OCI-LY1 (cell line): ENCODE measurements around the gene KLHL29.

Source experiments
- H2AFZ ChIP-seq: fragments of 200-600 bp; sonication (generic), shearing (Covaris generic); 2 replicates; pipeline ENCODE4 v1.6.0; 2014; ENCODE audit warnings: antibody characterized with exemption, mild to moderate bottlenecking, low read length
- H3F3A ChIP-seq: fragments of 200-600 bp; sonication (generic), shearing (Covaris generic); 2 replicates; pipeline ENCODE4 v1.6.0; 2014; ENCODE audit warnings: mild to moderate bottlenecking, antibody characterized with exemption, low read length, moderate library complexity; ENCODE audit not compliant: insufficient read depth
- H3K27ac ChIP-seq: fragments of 200-600 bp; sonication (generic); 2 replicates; pipeline ENCODE4 v1.5.1; 2014; ENCODE audit warnings: low read length, mixed run types, mild to moderate bottlenecking, low read depth; ENCODE audit not compliant: poor library complexity, severe bottlenecking
- H3K27me3 ChIP-seq: fragments of 200-600 bp; sonication (generic); 2 replicates; pipeline ENCODE4 v1.6.0; 2014; ENCODE audit warnings: antibody characterized with exemption, mild to moderate bottlenecking, low read length, moderate library complexity; ENCODE audit not compliant: insufficient read depth
- H3K36me3 ChIP-seq: fragments of 200-600 bp; sonication (generic); 2 replicates; pipeline ENCODE4 v1.6.1; 2014; ENCODE audit warnings: mild to moderate bottlenecking, antibody characterized with exemption, low read length, moderate library complexity, mixed read lengths; ENCODE audit not compliant: insufficient read depth
- H3K4me1 ChIP-seq: fragments of 200-600 bp; sonication (generic); 2 replicates; pipeline ENCODE4 v1.5.1; 2014; ENCODE audit warnings: mild to moderate bottlenecking, low read length, moderate library complexity; ENCODE audit not compliant: insufficient read depth, severe bottlenecking
- H3K4me2 ChIP-seq: fragments of 200-600 bp; sonication (generic), shearing (Covaris generic); 2 replicates; pipeline ENCODE4 v1.6.1; 2014; ENCODE audit warnings: low read length
- H3K4me3 ChIP-seq: fragments of 200-600 bp; sonication (generic); 2 replicates; pipeline ENCODE4 v1.5.1; 2014; ENCODE audit warnings: low read length, low read depth, mild to moderate bottlenecking, mixed read lengths; ENCODE audit not compliant: poor library complexity, severe bottlenecking
- H3K79me2 ChIP-seq: fragments of 200-600 bp; shearing (Covaris generic); 2 replicates; pipeline ENCODE4 v1.6.1; 2016; ENCODE audit warnings: mixed run types, low read length, mixed read lengths; ENCODE audit not compliant: insufficient read depth
- H3K9ac ChIP-seq: fragments of 200-600 bp; sonication (generic), shearing (Covaris generic); 2 replicates; pipeline ENCODE4 v1.6.1; 2014; ENCODE audit warnings: mild to moderate bottlenecking, low read length, mixed read lengths
- H3K9me2 ChIP-seq: fragments of 200-600 bp; sonication (generic), shearing (Covaris generic); 2 replicates; pipeline ENCODE4 v1.6.1; 2014; ENCODE audit warnings: low read depth, mild to moderate bottlenecking, low read length, mixed read lengths
- H3K9me3 ChIP-seq: fragments of 200-600 bp; shearing (Covaris generic); 2 replicates; pipeline ENCODE4 v1.6.1; 2014; ENCODE audit warnings: low read length, mixed read lengths
- H4K20me1 ChIP-seq: fragments of 200-600 bp; sonication (generic), shearing (Covaris generic); 2 replicates; pipeline ENCODE4 v1.6.0; 2016; ENCODE audit warnings: mild to moderate bottlenecking, low read length; ENCODE audit not compliant: insufficient read depth
- CTCF ChIP-seq: fragments of 200-600 bp; sonication (generic), shearing (Covaris generic); IDR thresholded peaks from 2 replicates; pipeline ENCODE4 v1.5.1; 2017; ENCODE audit warnings: mild to moderate bottlenecking, antibody characterized with exemption, low read length, moderate library complexity, mixed read lengths
- EZH2 ChIP-seq: fragments of 200-600 bp; sonication (generic), shearing (Covaris generic); IDR thresholded peaks from 2 replicates; pipeline ENCODE4 v1.8.0; 2017; ENCODE audit warnings: borderline replicate concordance, mixed run types, mild to moderate bottlenecking, antibody characterized with exemption, low read length, moderate library complexity, mixed read lengths

The KLHL29 gene

DNA sequence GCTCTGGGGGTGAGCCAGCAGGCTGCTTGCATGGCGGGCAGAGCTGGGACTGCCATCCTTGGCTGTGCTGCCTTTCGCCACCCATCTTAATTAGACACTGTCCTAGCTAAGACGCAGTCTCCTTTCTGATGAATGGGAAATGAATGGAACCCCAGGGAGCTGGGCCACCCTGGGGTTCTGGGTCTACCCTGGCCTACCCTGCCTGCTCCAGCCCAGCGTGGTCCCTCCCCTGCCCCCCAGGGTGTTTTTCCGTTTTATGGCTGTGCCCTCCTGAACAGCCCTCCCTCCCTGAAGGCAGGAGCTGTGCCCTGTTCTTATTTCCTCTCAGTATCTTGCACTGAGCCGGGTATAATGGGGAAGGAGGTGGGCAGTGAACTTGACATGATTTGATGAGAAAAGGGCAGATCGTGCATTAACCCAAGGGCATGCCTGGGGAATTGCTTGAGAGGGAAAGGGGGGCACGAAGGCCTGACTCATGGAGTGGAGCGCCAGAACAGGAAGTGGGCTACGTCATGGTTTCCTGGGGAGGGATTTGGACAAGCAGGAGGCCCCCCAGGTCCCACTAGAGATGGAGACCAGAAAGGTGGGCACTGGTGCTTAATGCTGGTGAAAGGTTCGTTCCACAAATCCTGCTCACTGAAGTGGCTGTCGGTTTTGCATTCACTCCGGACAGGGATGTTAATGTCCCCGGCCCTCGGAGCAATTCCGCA is 165.0 kb downstream of the KLHL29 start:
- H3K36me3 ChIP-seq = no peaks in the 10 kb centered on the region
- H3K4me1 ChIP-seq = no peaks in the 10 kb centered on the region
- H2AFZ ChIP-seq = no peak overlapping the region
- no peak overlapping the region for H3K27ac ChIP-seq
- no peak overlapping the region for H3K9ac ChIP-seq
- H3K79me2 ChIP-seq = no peaks in the 10 kb centered on the region
- no peaks in the 10 kb centered on the region for H3K9me2 ChIP-seq
- TF ChIP-seq EZH2 (no peak), CTCF (no peak)
- no peaks in the 10 kb centered on the region for H3F3A ChIP-seq
- no peak overlapping the region for H3K4me2 ChIP-seq
- no peaks in the 10 kb centered on the region for H4K20me1 ChIP-seq
- no peak overlapping the region for H3K4me3 ChIP-seq
- peaks cover 4% of the 10 kb centered on the region; the same call in 1 of the 2 replicates for H3K27me3 ChIP-seq
- no peaks in the 10 kb centered on the region for H3K9me3 ChIP-seq

GRCh38 chr2:23550553-23550952 is 165.6 kb downstream of the KLHL29 start:
- Histone ChIP-seq H3K9ac (no peak overlapping the region), H3K4me3 (no peak overlapping the region), H3K36me3 (no peaks in the 10 kb centered on the region), H3K9me3 (no peaks in the 10 kb centered on the region), H3K27ac (no peak overlapping the region), H3K27me3 (peaks cover 4% of the 10 kb centered on the region; the same call in 1 of the 2 replicates), H3K9me2 (no peaks in the 10 kb centered on the region), H3F3A (no peaks in the 10 kb centered on the region), H4K20me1 (no peaks in the 10 kb centered on the region), H2AFZ (no peak overlapping the region), H3K4me1 (no peaks in the 10 kb centered on the region), H3K79me2 (no peaks in the 10 kb centered on the region), H3K4me2 (no peak overlapping the region)
- TF ChIP-seq CTCF = no peak
- no peak for TF ChIP-seq EZH2

DNA sequence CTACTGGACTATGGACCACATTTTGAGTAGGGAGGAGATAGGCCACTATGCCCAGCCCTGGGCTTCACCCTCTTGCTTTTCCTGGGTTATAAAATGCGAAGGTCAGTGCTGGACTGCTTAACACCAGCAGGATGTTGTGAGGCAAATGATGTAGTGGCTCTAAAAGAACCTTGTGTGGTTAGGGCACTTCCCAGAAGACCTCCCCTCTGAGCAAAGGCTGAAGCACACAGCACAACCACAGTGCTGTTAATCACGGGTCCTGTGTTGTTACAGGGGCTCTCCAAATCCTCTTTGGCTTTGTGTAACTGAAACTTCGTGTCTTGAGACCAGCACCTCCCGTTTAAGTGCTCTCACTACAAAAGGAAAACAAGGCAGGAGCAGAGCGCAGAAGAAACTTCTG is 166.9 kb downstream of the KLHL29 start:
- Histone ChIP-seq H3F3A (no peaks in the 10 kb centered on the region), H3K9ac (no peak overlapping the region), H3K9me2 (no peaks in the 10 kb centered on the region), H2AFZ (no peak overlapping the region), H3K27me3 (peaks cover 4% of the 10 kb centered on the region; the same call in 1 of the 2 replicates), H3K36me3 (no peaks in the 10 kb centered on the region), H3K27ac (no peak overlapping the region), H3K4me2 (no peak overlapping the region), H3K4me1 (no peaks in the 10 kb centered on the region), H3K4me3 (no peak overlapping the region), H4K20me1 (no peaks in the 10 kb centered on the region), H3K79me2 (no peaks in the 10 kb centered on the region), H3K9me3 (no peaks in the 10 kb centered on the region)
- TF ChIP-seq CTCF (no peak), EZH2 (no peak)
